Bronchus fibroblast of lung (primary cell): Measurements from ENCODE around the gene RBM10. TPM values are rescaled to one million over a fixed set of nuclear protein-coding genes. Genes with fewer than 3 reads are reported as not detected.

Experiments
- total RNA-seq: library from RNA; depleted of rRNA; stranded (reverse); fragments of >200 nt; gene quantifications from 2 replicates; pipeline ENCODE4 v1.2.3, GENCODE V29; 2015

RBM10 gene, protein sequence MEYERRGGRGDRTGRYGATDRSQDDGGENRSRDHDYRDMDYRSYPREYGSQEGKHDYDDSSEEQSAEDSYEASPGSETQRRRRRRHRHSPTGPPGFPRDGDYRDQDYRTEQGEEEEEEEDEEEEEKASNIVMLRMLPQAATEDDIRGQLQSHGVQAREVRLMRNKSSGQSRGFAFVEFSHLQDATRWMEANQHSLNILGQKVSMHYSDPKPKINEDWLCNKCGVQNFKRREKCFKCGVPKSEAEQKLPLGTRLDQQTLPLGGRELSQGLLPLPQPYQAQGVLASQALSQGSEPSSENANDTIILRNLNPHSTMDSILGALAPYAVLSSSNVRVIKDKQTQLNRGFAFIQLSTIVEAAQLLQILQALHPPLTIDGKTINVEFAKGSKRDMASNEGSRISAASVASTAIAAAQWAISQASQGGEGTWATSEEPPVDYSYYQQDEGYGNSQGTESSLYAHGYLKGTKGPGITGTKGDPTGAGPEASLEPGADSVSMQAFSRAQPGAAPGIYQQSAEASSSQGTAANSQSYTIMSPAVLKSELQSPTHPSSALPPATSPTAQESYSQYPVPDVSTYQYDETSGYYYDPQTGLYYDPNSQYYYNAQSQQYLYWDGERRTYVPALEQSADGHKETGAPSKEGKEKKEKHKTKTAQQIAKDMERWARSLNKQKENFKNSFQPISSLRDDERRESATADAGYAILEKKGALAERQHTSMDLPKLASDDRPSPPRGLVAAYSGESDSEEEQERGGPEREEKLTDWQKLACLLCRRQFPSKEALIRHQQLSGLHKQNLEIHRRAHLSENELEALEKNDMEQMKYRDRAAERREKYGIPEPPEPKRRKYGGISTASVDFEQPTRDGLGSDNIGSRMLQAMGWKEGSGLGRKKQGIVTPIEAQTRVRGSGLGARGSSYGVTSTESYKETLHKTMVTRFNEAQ
- 54.7 and 60.7 TPM in 2 replicates for total RNA-seq

DNA sequence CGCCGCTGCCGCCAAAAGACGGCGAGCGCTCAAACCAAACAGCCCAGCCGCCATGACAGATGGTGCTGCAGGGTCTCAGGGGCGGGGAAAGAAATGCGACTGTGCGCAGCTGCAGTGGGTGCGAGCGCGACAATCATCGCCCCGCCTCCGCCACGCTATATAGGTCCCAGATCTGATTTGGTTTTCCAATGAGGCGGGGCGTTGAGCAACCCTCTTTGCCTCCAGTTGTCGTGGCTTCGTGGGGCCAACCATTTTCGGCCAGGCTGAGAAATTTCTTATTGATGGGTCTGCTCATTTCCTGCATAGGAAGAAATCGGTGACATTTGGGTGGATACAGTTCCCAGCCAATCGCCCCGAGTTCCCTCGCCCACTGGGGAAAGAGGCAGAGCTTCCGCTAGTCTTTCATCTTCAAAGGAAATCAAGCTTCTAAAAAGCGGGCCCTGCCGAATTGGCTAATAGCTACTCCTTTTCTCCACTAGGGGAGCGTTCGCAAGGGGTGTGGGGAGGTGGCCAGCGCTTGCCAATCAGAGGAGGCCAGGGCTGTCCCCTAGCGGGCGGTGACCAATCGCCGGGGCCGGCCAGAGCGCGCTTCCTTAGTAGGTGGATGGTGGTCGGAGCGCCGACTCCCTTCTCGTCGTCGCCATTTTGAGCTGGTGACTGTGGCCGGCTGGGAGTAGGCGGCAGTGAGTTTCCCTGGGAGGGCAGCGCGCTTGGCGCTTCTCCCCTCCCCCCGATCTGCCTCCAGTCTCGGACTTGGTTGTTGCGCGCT lies at the start of gene RBM10, which contains the start of gene NDUFB11:
Gene RBM10 (plus strand): TSS at position 596 of the 769 bp plus-strand sequence. CDS start 2,261 bp downstream, outside the sequence.
Gene NDUFB11 (minus strand): TSS at position 77 of the 769 bp plus-strand sequence. CDS start 23 bp downstream, at position 54.

DNA sequence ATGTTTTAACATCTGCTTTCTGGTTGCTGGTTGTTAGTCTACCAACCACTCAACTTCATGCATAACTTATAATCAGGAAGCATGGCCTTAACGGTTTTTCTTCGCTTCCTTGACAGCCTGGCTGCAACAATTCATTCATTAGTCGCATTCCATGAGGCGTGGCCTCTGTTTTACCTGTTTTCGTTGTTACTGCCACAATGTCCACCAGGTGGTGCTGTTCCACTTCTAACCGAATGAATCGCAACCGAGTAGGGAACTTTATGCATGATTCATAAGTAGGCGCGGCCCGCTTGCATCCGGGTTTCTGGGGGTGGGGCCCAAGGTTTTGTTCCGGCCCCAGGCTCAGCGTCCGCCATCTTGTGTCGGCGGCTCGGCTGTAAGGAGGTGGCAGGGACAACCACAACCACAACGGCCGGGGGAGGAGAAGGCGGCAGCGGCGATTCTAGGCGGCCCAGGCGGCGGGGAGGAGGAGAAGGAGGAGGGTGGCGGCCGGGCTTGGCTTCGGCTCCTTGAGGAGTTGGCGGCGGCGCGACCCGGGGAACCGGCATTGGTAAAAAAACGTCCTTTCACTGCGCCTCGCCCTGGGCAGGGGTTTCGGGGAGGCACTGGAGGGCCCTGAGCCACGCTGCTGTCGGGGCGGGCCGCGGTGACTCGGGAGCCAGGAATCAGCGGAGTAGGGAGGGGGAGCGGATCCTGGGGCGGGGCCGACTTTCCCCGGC lies 48.6 kb downstream of the RBM10 start, which contains the start of gene UBA1:
Gene UBA1 (plus strand): TSS at position 355 of the 719 bp plus-strand sequence. CDS start 4,974 bp downstream, outside the sequence.

DNA sequence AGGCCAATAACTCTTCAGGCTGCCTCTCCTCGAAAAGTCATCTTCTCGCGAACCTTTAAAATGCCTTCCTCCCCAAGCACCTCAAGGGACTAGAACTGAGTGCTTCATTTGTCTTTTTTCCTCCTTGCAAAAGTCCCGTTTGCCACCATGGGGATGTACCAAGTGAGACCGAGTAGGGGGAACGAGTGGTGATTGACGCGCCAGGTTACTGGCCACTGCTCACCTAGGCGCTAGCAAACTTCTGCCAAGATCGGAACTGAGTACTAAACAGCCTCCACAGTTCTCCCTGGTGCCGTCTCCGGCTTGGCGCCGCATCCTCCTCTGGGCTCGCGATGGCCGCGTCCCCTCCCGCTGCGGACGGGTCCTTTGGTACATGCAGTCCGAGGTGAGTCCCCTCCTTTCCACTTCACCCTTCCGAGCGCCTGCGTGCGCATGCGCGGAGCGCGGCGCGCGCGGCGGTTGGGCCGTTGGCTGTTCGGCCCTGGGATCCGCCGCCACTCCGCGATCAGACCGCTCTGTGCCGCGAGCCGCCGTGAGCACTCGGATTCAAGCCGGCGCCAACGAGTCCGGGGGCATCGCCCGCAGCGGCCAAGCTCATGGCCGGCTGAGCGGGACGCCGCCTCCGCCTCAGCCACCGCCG lies 73.4 kb downstream of the RBM10 start, which contains the start of gene CDK16:
Gene CDK16 (plus strand): TSS at position 402 of the 640 bp plus-strand sequence. CDS start 4,877 bp downstream, outside the sequence.

DNA sequence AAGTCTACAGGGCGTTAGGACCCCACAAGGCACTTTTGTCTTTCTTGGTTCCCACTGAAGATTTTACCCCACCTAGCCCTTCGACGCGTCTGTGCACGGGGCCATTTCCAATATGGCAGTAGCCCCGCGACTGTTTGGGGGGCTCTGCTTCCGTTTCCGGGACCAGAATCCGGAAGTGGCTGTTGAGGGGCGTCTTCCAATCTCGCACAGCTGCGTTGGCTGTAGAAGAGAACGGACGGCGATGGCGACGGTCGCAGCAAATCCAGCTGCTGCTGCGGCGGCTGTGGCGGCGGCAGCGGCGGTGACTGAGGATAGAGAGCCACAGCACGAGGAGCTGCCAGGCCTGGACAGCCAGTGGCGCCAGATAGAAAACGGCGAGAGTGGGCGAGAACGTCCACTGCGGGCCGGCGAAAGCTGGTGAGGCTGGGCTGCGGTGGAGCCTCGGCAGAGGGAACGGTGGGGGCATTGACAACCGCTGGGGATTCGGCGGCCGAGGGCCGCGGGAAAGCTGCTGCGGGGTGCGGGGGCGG lies 87.8 kb downstream of the RBM10 start, which contains the start of gene USP11:
Gene USP11 (plus strand): TSS at position 207 of the 530 bp plus-strand sequence. CDS start 35 bp downstream, at position 242.

Other genes starting within 250 kb of the RBM10 start
- gene JADE3, start 232.8 kb upstream of the RBM10 start, total RNA-seq = 1.6 and 1.7 TPM in 2 replicates
- gene RGN, start 66.8 kb upstream of the RBM10 start, total RNA-seq = 1.0 and 1.5 TPM in 2 replicates
- 77.3 and 82.5 TPM in 2 replicates for gene NDUFB11, start 519 bp upstream of the RBM10 start, total RNA-seq
- 163 and 183 TPM in 2 replicates for gene UBA1, start 48.6 kb downstream of the RBM10 start, total RNA-seq
- 110 and 120 TPM in 2 replicates for gene CDK16, start 73.5 kb downstream of the RBM10 start, total RNA-seq
- 34.8 and 41.2 TPM in 2 replicates for gene USP11, start 87.8 kb downstream of the RBM10 start, total RNA-seq
- 0.17 TPM in 1 of 2 replicates, not detected in the other for gene ZNF157, start 225.4 kb downstream of the RBM10 start, total RNA-seq